Activated CD4-positive, alpha-beta T cell treated with anti-CD3 and anti-CD28 coated beads for 1 hour (primary cell): ENCODE measurements around the gene ETV3.
A peak's percentile ranks its signal among the peaks of the same experiment; 100 is the strongest.

Experiments
- DNase-seq: peaks from one replicate; pipeline ENCODE4 v3.0.0-alpha.2; 2020

Gene ETV3

DNA sequence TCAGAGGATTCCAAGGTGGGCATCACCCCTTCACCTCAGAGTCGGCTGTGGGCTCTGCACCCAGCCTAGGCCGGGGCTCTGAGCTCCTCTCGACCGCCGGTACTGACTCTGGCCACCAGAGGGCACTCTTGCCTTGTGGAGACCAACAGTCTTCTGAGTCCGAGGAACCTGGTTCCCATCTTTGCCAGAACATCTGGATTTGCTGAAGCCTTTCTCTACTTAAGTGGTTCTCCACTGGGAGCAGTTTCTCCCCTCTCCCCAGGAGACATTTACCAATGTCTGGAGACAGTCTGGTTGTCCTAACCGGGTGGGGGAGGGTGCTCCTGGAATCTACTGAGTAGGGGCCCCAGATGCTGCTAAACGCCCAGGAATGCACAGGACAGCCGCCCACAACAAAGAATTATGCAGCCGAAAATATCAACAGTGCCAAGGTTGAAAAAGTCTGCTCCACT is 48.0 kb downstream of the ETV3 start:
- DNase-seq, result peak; percentile 80

DNA sequence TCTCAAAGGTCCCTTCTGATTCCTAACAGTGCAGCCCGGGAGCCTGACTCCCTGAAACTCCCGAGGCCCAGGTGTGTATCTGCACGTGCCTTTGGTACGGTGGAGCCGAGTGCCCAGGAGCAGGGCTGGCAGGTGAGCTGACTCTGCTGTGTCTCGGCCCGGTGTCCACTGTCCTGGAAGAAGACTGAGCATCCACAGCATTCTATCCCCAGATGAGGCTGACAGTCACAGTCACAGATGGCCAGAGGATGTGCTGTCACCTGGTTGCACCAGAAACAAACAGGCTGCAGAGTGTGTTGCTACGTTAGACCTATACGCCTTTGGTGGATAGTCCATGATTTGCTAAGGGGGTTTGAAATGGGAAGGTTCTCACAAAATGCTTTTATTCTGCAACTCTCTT is 48.4 kb downstream of the ETV3 start:
- no peak for DNase-seq

DNA sequence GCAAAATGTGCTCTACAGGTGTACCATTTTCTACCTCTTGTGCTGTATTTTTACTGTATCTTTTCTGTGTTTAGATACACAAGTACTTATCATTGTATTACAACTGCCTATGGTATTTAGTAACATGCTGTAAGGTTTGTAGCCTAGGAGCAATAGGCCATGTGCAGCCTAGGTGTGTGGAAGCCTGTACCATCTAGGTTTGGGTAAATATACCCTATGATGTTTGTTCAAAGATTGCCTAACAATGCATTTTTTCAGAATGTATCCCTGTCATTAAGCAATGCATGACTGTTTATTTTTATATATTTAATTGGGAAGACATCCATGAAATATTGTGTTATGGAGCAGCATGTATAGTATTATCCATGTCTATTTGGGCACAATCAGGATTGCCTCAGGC is 49.6 kb downstream of the ETV3 start:
- DNase-seq, result no peak

DNA sequence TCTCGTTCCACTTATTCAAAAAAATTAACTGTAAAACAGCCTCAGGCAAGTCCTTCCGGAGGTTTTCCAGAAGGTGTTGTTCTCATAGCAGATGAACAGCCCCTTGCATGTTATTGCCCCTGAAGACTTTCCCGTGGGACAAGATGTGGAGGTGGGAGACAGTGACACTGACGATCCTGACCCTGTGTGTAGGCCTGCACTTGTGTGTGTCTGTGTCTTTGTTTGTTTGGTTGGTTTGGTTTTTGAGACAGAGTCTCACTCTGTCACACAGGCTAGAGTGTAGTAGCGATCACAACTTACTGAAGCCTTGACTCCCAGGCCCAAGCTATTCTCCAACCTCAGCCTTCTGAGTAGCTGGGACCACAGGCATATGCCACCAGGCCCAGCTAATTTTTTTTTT is 51.2 kb downstream of the ETV3 start:
- DNase-seq, result no peak

DNA sequence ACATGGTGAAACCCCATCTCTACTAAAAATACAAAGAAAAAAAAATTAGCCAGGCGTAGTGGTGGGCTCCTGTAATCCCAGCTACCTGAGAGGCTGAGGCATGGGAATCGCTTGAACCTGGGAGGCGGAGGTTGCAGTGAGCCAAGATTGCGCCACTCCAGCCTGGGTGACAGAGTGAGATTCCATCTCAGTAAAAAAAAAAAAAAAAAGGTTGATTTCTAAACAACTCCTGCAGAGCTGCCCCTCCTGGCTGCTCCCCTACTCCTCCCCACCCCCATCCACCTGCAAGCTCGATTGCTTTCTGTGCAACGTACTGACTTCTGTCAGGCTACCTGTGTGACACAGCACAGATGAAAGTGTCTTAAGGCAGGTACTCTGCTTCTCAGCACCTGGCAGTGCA is 51.9 kb downstream of the ETV3 start:
- DNase-seq, result no peak

DNA sequence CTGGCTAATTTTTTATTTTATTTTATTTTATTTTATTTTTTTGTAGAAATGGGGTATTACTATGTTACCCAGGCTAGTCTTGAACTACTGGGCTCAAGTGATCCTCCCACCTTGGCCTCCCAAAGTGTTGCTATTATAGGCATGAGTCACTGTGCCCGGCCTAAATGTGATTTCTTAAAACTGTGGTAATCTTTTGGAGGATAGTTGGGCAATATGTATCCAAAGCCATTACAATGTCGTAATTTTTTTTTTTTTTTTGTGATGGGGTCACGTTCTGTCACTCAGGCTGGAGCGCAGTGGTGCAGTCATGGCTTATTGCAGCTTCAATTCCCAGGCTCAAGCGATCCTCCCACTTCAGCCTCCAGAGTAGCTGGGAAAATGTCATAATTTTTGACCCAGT is 52.8 kb downstream of the ETV3 start:
- DNase-seq, result no peak

DNA sequence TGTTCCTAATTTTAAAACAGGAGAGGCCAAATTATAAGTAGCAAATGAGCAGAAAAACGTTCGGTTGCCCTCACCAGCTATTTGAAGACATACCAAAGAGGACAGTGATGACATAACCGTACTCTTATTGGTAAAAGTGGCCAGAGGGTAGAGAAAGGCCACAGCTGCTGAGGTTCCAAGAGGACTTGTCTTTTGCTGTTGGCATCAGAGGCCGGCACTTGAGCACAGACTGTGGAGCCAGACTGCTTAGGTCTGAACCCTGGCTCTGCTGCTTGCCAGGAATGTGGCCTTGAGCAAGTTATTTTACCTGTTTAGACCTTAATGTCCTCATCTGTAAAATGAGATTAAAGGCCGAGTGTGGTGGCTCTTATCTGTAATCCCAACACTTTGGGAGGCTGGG is 53.5 kb downstream of the ETV3 start:
- DNase-seq, result no peak

DNA sequence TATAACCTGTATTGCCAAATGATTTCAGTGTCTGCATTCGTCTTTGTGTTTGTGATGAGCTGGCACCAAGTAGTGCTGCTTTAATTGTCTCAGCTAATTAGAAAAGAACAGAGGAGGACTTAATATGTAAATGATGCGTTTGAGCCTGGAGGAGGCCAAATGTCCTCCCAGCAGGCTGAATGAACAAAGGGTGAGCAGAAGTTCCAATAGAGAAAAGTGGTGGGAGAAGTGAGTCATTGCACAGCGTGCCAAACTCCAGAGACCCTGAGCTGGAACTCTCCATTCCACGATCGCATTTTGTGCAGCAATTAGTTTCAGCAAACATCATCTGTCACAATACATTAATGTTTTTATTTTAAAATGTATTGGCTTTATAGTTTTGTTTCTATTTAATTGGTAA is 56.5 kb downstream of the ETV3 start:
- DNase-seq, result no peak

DNA sequence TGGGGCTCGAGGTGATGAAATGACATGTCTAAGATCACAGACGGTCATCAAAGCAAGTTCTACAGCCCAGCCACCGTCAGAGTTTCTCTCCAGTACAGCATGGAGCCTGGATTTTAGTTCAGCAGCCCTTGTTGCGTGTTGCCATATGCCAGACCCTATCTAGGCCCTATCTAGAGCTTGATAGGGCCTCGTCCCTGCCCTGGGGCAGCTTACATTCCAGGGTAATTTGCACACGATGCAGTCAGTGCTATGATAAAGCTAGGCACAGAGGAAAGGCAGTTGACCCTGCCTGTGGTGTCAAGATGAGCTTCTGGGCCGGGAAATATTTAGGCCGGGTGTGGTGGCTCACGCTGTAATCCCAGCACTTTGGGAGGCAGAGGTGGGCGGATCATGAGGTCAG is 57.5 kb downstream of the ETV3 start:
- DNase-seq, result no peak

DNA sequence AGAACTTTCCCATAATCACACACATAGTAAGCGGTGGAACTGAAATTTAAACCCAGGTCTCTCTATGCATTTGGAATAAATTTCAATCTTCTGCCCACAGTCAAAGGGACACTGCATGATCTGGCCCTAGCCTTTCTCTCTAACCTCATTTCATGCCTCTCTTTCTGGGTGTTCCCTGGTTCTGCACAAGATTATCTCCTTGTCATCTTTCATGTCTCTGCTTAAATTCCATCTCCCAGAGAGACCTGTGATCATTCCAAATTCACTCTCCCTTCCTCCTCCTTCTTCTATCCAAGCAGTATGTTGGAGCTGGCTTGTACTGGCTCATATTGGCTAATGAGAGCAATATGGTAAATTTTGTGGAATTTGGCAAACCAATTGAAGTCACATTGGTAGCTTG is 60.8 kb downstream of the ETV3 start:
- no peak for DNase-seq

DNA sequence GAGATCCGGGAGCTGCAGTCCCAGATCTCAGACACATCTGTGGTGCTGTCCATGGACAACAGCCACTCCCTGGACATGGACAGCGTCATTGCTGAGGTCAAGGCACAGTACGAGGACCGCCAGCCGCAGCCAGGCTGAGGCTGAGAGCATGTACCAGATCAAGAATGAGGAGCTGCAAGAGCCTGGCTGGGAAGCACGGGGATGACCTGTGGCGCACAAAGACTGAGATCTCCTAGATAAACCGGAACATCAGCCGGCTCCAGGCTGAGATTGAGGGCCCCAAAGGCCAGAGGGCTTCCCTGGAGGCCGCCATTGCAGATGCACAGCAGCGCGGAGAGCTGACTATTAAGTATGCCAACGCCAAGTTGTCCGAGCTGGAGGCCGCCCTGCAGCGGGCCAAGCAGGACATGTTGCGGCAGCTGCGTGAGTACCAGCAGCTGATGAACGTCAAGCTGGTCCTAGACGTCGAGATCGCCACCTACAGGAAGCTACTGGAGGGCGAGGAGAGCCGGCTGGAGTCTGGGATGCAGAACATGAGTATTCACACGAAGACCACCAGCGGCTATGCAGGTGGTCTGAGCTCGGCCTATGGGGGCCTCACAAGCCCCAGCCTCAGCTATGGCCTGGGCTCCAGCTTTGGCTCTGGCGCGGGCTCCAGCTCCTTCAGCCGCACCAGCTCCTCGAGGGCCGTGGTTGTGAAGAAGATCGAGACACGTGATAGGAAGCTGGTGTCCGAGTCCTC is 64.1 kb downstream of the ETV3 start:
- DNase-seq, result no peak
